ENCODE data around the gene THRB.

Gene THRB

DNA sequence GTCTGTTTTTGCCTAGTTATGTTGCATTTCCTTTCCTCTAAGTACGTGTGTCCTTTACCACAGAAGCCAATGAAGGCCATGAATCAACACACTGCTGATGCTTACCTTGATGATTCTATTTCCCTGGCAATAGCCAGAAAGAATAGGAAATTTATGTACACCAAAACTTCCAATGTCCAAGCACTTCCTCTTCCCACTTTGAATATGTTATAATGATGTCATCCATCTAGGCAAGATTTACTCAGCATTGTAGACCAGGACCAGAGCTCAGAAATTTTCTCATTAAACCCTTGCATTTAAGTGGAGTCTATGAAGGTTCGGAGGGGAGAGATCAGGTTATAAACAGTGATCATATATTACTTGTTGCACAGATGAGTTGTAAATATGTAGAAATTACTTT lies 126.0 kb downstream of the THRB start:
- TF ChIP-seq, protein P1, sequence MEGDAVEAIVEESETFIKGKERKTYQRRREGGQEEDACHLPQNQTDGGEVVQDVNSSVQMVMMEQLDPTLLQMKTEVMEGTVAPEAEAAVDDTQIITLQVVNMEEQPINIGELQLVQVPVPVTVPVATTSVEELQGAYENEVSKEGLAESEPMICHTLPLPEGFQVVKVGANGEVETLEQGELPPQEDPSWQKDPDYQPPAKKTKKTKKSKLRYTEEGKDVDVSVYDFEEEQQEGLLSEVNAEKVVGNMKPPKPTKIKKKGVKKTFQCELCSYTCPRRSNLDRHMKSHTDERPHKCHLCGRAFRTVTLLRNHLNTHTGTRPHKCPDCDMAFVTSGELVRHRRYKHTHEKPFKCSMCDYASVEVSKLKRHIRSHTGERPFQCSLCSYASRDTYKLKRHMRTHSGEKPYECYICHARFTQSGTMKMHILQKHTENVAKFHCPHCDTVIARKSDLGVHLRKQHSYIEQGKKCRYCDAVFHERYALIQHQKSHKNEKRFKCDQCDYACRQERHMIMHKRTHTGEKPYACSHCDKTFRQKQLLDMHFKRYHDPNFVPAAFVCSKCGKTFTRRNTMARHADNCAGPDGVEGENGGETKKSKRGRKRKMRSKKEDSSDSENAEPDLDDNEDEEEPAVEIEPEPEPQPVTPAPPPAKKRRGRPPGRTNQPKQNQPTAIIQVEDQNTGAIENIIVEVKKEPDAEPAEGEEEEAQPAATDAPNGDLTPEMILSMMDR (IDR thresholded peaks at IDR 0.05; ENCODE audit: extremely low read depth, missing control alignments) = no peak
- no peak for DNase-seq (ENCODE audit: low spot score)

DNA sequence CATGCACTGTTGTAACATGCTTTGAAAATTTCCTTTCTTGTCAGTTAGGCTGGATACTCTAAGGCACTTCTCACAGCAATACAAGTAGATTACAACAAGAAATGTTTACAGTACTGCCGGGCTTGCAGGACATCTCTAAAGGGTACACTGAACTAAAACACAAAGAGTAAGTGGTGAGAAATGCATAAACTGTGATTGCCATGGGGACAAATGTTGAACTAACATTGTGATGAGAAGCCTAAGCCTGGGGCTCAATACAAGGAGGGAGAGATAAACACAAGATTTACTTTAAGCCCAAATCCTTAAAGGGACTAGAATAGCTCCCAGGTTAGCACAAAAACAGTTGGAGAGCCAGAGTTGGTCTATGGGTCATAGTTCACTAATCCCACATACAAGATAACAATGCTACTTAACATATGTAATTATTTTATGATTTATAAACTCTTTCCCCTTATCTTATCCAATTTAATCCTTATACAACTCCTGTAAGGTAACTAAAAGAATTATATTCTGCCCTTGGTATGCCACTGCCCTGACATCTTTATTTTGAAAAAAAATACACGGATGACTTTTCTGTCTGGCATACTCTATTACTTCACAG lies 126.9 kb downstream of the THRB start:
- no peak for DNase-seq (ENCODE audit: low spot score)
- TF ChIP-seq, protein P1 (IDR thresholded peaks at IDR 0.05; ENCODE audit: extremely low read depth, missing control alignments) = no peak

DNA sequence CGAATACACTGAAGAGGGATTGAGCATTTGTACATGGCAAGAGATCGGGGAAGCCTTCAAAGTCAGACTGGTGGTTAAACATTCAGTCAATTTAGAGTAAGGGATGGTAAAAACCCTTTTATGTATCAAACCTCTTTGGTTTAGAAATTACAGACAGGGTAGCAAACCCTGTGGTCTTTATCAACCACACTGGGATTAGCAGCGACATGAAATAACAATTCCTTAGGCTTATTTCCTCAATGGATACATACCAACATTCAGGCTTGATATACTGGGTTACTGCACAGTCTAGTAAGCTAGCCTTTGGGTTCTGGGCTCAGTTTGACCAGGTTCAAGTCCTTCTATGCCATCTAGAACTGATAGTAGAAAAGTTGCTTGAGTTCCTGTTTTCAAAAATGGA lies 127.4 kb downstream of the THRB start:
- TF ChIP-seq, protein P1 (IDR thresholded peaks at IDR 0.05; ENCODE audit: extremely low read depth, missing control alignments) = no peak

DNA sequence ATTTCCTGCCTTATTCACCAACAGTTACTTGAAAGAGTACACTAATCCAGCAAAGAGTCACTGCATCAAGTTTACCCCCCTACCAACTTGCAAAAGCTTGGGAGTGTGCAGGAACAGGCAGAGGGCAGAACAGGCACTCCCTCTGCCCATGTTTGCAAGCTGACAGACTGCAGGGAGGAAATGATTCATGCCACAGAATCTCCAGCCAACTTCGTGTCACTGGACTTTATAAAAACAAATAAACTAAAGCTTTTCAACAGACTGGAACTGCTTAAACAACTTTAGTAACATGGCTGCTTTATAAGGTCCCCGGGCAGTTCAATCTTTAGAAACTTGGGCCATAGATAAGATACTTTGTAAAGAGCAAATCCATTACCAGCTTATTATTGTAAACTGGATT lies 129.5 kb downstream of the THRB start:
- TF ChIP-seq, protein P1 (IDR thresholded peaks at IDR 0.05; ENCODE audit: extremely low read depth, missing control alignments) = no peak
- DNase-seq (ENCODE audit: low spot score) = no peak

More for the DNA sequence above, 127.4 kb downstream of the THRB start:
- no peak for DNase-seq (ENCODE audit: low spot score)

DNA sequence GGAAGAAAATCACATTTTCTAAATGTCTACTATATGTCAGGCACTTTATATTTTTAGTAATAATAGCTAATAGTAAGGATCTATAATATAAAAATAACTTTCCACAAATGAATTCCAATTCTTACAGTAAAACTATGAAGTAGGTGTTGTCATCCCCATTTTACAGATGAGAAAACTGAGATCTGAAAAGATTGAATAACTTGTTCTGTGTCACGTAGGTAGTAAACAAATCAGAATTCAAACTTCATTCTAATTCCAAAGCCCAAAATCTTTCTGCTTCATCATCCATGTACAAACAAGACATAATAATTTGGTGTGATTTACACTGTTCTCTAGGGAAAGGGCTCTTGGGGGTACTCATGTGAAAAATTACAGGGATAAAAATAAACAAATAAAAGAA lies 130.3 kb downstream of the THRB start:
- TF ChIP-seq, protein P1 (IDR thresholded peaks at IDR 0.05; ENCODE audit: extremely low read depth, missing control alignments) = no peak

DNA sequence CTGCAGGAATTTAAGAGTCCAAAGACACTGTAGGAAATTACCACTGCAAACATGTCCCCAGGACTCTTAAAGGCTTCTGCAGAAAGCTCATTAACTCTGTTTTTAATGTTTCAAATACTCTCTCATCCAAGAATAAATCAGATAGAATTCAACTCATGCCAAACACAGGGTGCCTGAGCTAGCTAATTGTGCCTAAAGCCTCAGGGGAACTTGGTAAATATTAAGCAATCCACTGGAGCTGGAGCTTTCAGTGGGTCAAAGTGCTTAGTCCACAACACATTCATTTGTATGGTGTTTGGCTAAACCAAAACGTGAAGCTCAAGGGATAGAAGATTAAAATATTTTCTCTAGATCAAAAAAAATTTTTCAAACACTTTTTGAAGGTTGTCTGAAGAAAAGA lies 131.4 kb downstream of the THRB start:
- DNase-seq (ENCODE audit: low spot score) = no peak
- TF ChIP-seq, protein P1 (IDR thresholded peaks at IDR 0.05; ENCODE audit: extremely low read depth, missing control alignments) = no peak

More for the DNA sequence above, 130.3 kb downstream of the THRB start:
- DNase-seq (ENCODE audit: low spot score) = no peak

DNA sequence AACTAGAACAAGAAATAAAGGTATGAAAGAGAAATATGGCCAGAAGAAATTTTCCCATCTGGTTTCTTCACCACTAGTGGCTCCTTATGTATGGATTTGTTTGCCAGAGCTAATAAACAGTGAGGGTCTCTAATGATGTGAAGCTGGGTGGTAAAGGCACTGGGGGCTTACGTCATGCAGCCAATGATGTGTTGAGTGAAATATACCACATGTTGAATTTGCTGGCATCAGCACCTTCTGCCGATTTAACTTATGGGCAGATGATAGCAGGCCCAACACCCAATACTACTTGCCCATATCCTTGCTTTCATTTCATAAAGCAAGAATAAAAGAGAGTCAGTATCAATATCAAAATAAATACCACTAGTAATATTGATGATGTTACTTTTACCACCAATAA lies 133.0 kb downstream of the THRB start:
- no peak for DNase-seq (ENCODE audit: low spot score)
- TF ChIP-seq, protein P1 (IDR thresholded peaks at IDR 0.05; ENCODE audit: extremely low read depth, missing control alignments) = no peak

Data from GM20000 (cell line).